IPS-18c (cell line): ENCODE measurements around the gene USP5.
A peak's percentile ranks its signal among the peaks of the same experiment; 100 is the strongest.
"Not testable (repeated sequence)": the region's sequence is repeated elsewhere in the genome, so short reads cannot be mapped to it uniquely, and the experiment has no call there.

Source experiments
- H3K4me3 ChIP-seq: 2 replicates; pipeline ENCODE4 v1.7.0; 2013; ENCODE audit warnings: low read depth, mild to moderate bottlenecking, low read length, moderate library complexity; ENCODE audit not compliant: insufficient read depth
- H3K9me3 ChIP-seq: one replicate; pipeline ENCODE4 v1.6.1; 2013; ENCODE audit warnings: mild to moderate bottlenecking, low read length, moderate library complexity; ENCODE audit not compliant: control insufficient read depth, insufficient read depth

Gene USP5

GRCh38 chr12:6888794-6889193 lies 36.8 kb downstream of the USP5 start:
- not testable (repeated sequence) for H3K4me3 ChIP-seq, H3K9me3 ChIP-seq

- H3K4me3 ChIP-seq: not testable (repeated sequence)
Observed at GRCh38 chr12:6889775-6890573, 38.0 kb downstream of the USP5 start.

GRCh38 chr12:6890789-6891645 lies 39.1 kb downstream of the USP5 start:
- H3K9me3 ChIP-seq: no peaks in the 10 kb centered on the region
- H3K4me3 ChIP-seq: peak overlapping the region; percentile 69

More at GRCh38 chr12:6889775-6890573, 38.0 kb downstream of the USP5 start:
- not testable (repeated sequence) for H3K9me3 ChIP-seq

GRCh38 chr12:6891646-6892001 lies 39.7 kb downstream of the USP5 start:
- Histone ChIP-seq H3K4me3 (peak overlapping the region; percentile 69), H3K9me3 (no peaks in the 10 kb centered on the region)

GRCh38 chr12:6892683-6893082 lies 40.7 kb downstream of the USP5 start:
- H3K9me3 ChIP-seq, H3K4me3 ChIP-seq: not testable (repeated sequence)

GRCh38 chr12:6894321-6894720 lies 42.4 kb downstream of the USP5 start:
- no peaks in the 10 kb centered on the region for H3K9me3 ChIP-seq
- H3K4me3 ChIP-seq: no peak overlapping the region

- Histone ChIP-seq H3K9me3 (no peaks in the 10 kb centered on the region), H3K4me3 (no peak overlapping the region)
Observed at GRCh38 chr12:6896846-6897435, 45.0 kb downstream of the USP5 start.

- Histone ChIP-seq H3K9me3 (no peaks in the 10 kb centered on the region), H3K4me3 (no peak overlapping the region)
Observed at GRCh38 chr12:6899427-6899826, 47.5 kb downstream of the USP5 start.

- H3K9me3 ChIP-seq: no peaks in the 10 kb centered on the region
- H3K4me3 ChIP-seq: no peak overlapping the region
Observed at GRCh38 chr12:6899837-6900519, 48.0 kb downstream of the USP5 start.

- H3K9me3 ChIP-seq: no peaks in the 10 kb centered on the region
- H3K4me3 ChIP-seq: no peak overlapping the region
Observed at GRCh38 chr12:6902448-6902847, 50.5 kb downstream of the USP5 start.

- H3K9me3 ChIP-seq: no peaks in the 10 kb centered on the region
- no peak overlapping the region for H3K4me3 ChIP-seq
Observed at GRCh38 chr12:6903722-6904121, 51.8 kb downstream of the USP5 start.

- H3K4me3 ChIP-seq: peak within 1 kb of the TSS; percentile 52
- no peaks in the 10 kb centered on the region for H3K9me3 ChIP-seq
Observed at GRCh38 chr12:6904280-6905276, 52.6 kb downstream of the USP5 start, which contains the start of gene LRRC23. TSS of gene LRRC23 (plus strand) at chr12:6904822. CDS start at chr12:6905634, 812 bp downstream.

- Histone ChIP-seq H3K4me3 (peak overlapping the region; percentile 52; the same call in 1 of the 2 replicates), H3K9me3 (no peaks in the 10 kb centered on the region)
Observed at GRCh38 chr12:6905414-6906040, 53.6 kb downstream of the USP5 start.

- H3K9me3 ChIP-seq, H3K4me3 ChIP-seq: not testable (repeated sequence)
Observed at GRCh38 chr12:6908141-6908540, 56.2 kb downstream of the USP5 start.

GRCh38 chr12:6909421-6910145 lies 57.6 kb downstream of the USP5 start:
- Histone ChIP-seq H3K9me3 (no peaks in the 10 kb centered on the region), H3K4me3 (no peak overlapping the region)
